Peyer's patch (tissue), 4 donors: ENCODE data around the gene RERE. TPM values are rescaled to one million over a fixed set of nuclear protein-coding genes. Genes with fewer than 3 reads are reported as not detected.

Experiments used
- DNase-seq, 3 donors: peaks; one replicate each; pipeline ENCODE4 v3.0.0-alpha.2; 2017 to 2019
- H3K27ac ChIP-seq, 4 donors: fragments of 200-600 bp; sonication (generic); one replicate each; pipeline ENCODE4 v1.5.1; 2016 to 2019
- H3K27me3 ChIP-seq, 2 donors: fragments of 200-600 bp; sonication (generic); one replicate each; pipeline ENCODE4 v1.5.1; 2019
- H3K36me3 ChIP-seq, 3 donors: fragments of 200-600 bp; sonication (generic); one replicate each; pipeline ENCODE4 v1.5.1; 2016 to 2019
- H3K4me1 ChIP-seq, 4 donors: fragments of 200-600 bp; sonication (generic); one replicate each; pipeline ENCODE4 v1.5.1; 2016 to 2019
- H3K4me3 ChIP-seq, 4 donors: fragments of 200-600 bp; sonication (generic); 1 replicate in 3 of 4; 2 replicates in 1 of 4; pipeline ENCODE4 v1.5.1; 2016 to 2019; ENCODE audit warnings: mild to moderate bottlenecking in 1 of 4
- H3K9me3 ChIP-seq, 4 donors: fragments of 200-600 bp; sonication (generic); one replicate each; pipeline ENCODE4 v1.5.1; 2016 to 2019; ENCODE audit warnings: mild to moderate bottlenecking in 1 of 4
- POLR2A ChIP-seq, 2 donors: fragments of 450-650 bp; IDR thresholded peaks; one replicate each; pipeline ENCODE4 v1.5.1; 2017; ENCODE audit warnings: antibody characterized with exemption in 2 of 2, mild to moderate bottlenecking in 2 of 2, moderate library complexity in 2 of 2
- total RNA-seq, 4 donors: library from RNA; depleted of rRNA; stranded (reverse); fragments of >200 nt; gene quantifications; one replicate each; pipeline ENCODE4 v1.1.0, GENCODE V29; 2016
- TF ChIP-seq, protein P1 (sequence below), 6 experiments: fragments of 450-650 bp in 4 of 6; fragments of 200-600 bp in 2 of 6; sonication (generic) in 1 of 6; IDR thresholded peaks; one replicate each; pipeline ENCODE4 v1.5.1; 2017 to 2019; ENCODE audit warnings: antibody characterized with exemption in 6 of 6, mild to moderate bottlenecking in 3 of 6, moderate library complexity in 1 of 6

The RERE gene
- total RNA-seq, 4 donors from 2014 or later: 98.5 to 528 (median 110) TPM

DNA sequence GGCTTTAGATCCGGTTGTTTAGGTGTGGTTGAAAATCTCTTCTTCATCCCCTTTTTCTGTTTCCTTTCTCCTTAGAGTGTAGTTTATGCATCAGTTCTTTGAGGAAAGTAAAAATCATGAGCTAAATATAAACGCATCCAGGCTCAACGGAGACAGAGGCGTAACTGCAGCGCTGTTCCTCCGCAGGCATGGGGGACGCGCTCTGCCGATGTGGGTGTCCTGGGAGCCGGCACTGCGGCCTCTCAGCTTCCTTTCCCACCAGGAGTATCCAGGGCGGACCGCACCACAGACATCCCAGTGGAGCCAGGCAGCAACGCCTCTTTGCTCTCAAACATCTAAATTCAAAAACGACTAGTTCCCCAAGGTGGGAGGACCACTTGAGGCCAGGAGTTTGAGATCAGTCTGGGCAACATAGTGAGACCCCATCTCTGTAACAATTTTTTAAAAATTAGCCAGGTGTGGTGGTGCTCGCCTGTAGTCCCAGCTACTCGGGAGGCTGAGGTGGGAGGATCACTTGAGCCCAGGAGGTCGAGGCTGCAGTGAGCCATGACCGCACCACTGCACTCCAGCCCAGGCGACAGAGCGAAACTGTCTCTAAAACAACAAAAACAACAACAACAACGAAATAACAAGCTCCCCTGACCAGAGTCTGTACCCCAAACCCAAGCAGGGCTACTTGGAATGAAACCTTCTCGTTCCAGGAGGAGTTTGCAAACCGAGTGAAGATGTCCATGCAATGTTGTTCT, 483.2 kb downstream of the RERE start:
- no peaks in the 10 kb centered on the region for H3K27me3 ChIP-seq
- no peaks in the 10 kb centered on the region for H3K4me1 ChIP-seq
- H3K4me3 ChIP-seq: no peak overlapping the region
- DNase-seq: no peak
- H3K27ac ChIP-seq: no peak overlapping the region
- no peaks in the 10 kb centered on the region for H3K36me3 ChIP-seq
- H3K9me3 ChIP-seq: no peaks in the 10 kb centered on the region
- TF ChIP-seq POLR2A (IDR thresholded peaks at IDR 0.05): no peak
- TF ChIP-seq, protein P1, sequence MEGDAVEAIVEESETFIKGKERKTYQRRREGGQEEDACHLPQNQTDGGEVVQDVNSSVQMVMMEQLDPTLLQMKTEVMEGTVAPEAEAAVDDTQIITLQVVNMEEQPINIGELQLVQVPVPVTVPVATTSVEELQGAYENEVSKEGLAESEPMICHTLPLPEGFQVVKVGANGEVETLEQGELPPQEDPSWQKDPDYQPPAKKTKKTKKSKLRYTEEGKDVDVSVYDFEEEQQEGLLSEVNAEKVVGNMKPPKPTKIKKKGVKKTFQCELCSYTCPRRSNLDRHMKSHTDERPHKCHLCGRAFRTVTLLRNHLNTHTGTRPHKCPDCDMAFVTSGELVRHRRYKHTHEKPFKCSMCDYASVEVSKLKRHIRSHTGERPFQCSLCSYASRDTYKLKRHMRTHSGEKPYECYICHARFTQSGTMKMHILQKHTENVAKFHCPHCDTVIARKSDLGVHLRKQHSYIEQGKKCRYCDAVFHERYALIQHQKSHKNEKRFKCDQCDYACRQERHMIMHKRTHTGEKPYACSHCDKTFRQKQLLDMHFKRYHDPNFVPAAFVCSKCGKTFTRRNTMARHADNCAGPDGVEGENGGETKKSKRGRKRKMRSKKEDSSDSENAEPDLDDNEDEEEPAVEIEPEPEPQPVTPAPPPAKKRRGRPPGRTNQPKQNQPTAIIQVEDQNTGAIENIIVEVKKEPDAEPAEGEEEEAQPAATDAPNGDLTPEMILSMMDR (IDR thresholded peaks at IDR 0.05): no peak

DNA sequence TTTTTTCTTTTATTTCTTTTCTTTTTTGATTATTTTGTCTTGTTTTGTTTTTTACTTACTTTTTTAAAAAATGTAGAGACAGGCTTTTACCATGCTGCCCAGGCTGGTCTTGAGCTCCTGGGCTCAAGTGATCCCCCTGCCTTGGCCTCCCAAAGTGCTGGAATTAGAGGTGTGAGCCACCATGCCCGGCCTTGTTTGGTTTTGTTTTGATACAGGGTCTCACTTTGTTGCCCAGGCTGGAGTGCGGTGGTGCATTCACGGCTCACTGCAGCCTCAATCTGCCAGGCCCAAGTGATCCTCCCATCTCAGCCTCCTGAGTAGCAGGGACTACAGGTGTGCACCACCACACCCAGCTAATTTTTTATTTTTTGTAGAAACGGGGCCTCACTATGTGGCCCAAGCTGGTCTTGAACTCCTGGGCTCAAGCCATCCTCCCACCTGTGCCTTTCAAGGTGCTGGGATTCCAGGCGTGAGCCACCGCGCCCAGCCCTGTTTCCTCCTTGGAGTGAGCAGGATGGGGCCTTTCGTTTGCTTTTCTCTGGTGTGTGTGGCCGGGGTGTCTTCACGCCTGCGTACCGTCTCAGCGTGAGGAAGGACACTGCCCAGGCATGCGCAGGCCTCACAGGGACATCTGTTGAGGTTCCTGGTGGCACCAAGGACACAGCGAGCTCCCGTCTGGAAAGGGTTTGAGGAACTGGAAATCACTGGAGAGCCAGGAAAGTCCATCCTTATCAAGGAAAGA, 484.0 kb downstream of the RERE start:
- H3K36me3 ChIP-seq: no peaks in the 10 kb centered on the region
- H3K4me3 ChIP-seq: no peak overlapping the region
- H3K27me3 ChIP-seq: no peaks in the 10 kb centered on the region
- TF ChIP-seq POLR2A (IDR thresholded peaks at IDR 0.05): no peak
- H3K4me1 ChIP-seq: no peaks in the 10 kb centered on the region
- no peak overlapping the region for H3K27ac ChIP-seq
- H3K9me3 ChIP-seq: no peaks in the 10 kb centered on the region
- DNase-seq: no peak

DNA sequence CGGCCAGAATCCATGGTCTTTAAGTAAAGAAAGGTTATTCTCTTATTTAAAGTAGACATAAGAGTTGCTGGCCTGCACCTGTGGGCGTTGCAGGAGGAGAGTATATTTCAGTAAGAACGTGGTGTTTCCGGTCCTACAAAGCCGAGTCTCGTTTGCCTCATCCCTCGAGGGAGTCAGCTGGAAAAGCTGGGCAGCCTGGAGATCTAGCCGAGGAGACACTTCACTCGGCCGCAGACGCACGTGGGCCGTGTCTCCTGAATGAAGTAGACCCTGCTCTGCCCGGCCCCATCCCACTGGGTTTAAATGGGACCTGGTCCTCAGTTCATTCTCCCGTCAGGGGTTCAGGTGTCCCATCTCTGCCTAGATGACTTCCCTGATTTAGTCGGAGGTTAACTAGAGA, 484.6 kb downstream of the RERE start:
- Histone ChIP-seq H3K4me3 (no peak overlapping the region), H3K27ac (no peak overlapping the region), H3K27me3 (no peaks in the 10 kb centered on the region), H3K4me1 (no peaks in the 10 kb centered on the region), H3K36me3 (no peaks in the 10 kb centered on the region), H3K9me3 (no peaks in the 10 kb centered on the region)
- no peak for TF ChIP-seq POLR2A (IDR thresholded peaks at IDR 0.05)
- TF ChIP-seq, protein P1 (IDR thresholded peaks at IDR 0.05): no peak
- DNase-seq: no peak

DNA sequence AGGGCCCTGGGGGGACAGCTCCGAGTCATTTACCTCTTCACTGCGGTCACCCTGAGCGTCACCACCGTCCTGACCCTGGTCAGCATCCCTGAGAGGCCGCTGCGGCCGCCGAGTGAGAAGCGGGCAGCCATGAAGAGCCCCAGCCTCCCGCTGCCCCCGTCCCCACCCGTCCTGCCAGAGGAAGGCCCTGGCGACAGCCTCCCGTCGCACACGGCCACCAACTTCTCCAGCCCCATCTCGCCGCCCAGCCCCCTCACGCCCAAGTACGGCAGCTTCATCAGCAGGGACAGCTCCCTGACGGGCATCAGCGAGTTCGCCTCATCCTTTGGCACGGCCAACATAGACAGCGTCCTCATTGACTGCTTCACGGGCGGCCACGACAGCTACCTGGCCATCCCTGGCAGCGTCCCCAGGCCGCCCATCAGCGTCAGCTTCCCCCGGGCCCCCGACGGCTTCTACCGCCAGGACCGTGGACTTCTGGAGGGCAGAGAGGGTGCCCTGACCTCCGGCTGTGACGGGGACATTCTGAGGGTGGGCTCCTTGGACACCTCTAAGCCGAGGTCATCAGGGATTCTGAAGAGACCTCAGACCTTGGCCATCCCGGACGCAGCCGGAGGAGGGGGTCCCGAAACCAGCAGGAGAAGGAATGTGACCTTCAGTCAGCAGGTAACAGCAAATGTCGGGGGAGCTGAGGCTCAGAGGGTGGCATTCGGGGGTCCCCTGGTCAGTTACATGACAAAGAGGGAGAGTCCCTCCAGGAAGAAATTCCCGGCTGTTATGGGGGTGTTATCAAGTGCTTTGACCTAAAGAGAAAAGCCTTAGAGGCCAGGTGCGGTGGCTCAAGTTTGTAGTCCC, 486.9 kb downstream of the RERE start:
- no peaks in the 10 kb centered on the region for H3K9me3 ChIP-seq
- no peaks in the 10 kb centered on the region for H3K36me3 ChIP-seq
- H3K4me3 ChIP-seq: no peak overlapping the region
- no peaks in the 10 kb centered on the region for H3K27me3 ChIP-seq
- no peak overlapping the region for H3K27ac ChIP-seq
- no peak for TF ChIP-seq POLR2A (IDR thresholded peaks at IDR 0.05)
- TF ChIP-seq, protein P1 (IDR thresholded peaks at IDR 0.05): no peak
- DNase-seq: no peak
- H3K4me1 ChIP-seq: no peaks in the 10 kb centered on the region

DNA sequence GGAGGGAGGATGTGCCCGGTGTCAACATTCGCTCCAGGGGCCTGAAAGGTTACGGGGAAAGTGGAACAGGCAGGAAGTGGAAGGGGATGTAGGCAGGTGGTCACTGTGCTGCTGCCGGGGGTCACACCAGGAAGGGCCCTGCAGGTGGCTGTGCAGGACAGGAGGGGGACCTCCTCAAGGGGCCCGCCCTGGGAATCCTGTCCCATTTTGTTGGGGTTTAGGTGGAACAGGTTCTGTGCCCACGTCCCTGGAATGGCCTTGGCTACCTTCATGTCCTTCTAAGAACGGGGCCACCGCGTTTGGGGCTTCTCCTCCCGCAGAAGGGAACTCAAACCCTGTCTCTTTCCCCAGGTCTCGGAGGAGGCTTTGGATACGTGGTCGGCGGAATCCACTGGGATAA, 487.6 kb downstream of the RERE start:
- Histone ChIP-seq H3K27me3 (no peaks in the 10 kb centered on the region), H3K27ac (no peak overlapping the region), H3K4me3 (no peak overlapping the region), H3K36me3 (no peaks in the 10 kb centered on the region), H3K4me1 (no peaks in the 10 kb centered on the region), H3K9me3 (no peaks in the 10 kb centered on the region)
- TF ChIP-seq, protein P1 (IDR thresholded peaks at IDR 0.05): no peak
- no peak for TF ChIP-seq POLR2A (IDR thresholded peaks at IDR 0.05)
- DNase-seq: no peak
